C4-2B (cell line): ENCODE data around the gene RGS7BP.

Experiments
- H3K27ac ChIP-seq: fragments of 450-650 bp; 2 replicates; pipeline ENCODE4 v1.5.1; 2017
- CTCF ChIP-seq: fragments of 450-650 bp; conservative IDR thresholded peaks from 2 replicates; pipeline ENCODE4 v1.5.1; 2017; ENCODE audit warnings: mild to moderate bottlenecking
- ZFX ChIP-seq: fragments of 450-650 bp; IDR thresholded peaks from 2 replicates; pipeline ENCODE4 v1.6.1; 2017

The RGS7BP gene

GRCh38 chr5:64585646-64586045, 79.8 kb downstream of the RGS7BP start:
- H3K27ac ChIP-seq: no peak overlapping the region
- TF ChIP-seq ZFX: no peak
- no peak for TF ChIP-seq CTCF

GRCh38 chr5:64587370-64587769, 81.6 kb downstream of the RGS7BP start:
- TF ChIP-seq ZFX (no peak), CTCF (no peak)
- H3K27ac ChIP-seq: no peak overlapping the region

GRCh38 chr5:64592730-64593341, 87.0 kb downstream of the RGS7BP start:
- TF ChIP-seq CTCF (no peak), ZFX (no peak)
- H3K27ac ChIP-seq: no peak overlapping the region

- H3K27ac ChIP-seq: no peak overlapping the region
- TF ChIP-seq ZFX (no peak), CTCF (no peak)
Measured at GRCh38 chr5:64594025-64594424, 88.2 kb downstream of the RGS7BP start.

- H3K27ac ChIP-seq: no peak overlapping the region
- no peak for TF ChIP-seq ZFX
- TF ChIP-seq CTCF: no peak
Measured at GRCh38 chr5:64594601-64595000, 88.8 kb downstream of the RGS7BP start.

GRCh38 chr5:64595031-64595855, 89.4 kb downstream of the RGS7BP start:
- H3K27ac ChIP-seq: no peak overlapping the region
- TF ChIP-seq CTCF (peak; percentile 52), ZFX (no peak)

- H3K27ac ChIP-seq: no peak overlapping the region
- TF ChIP-seq ZFX (no peak), CTCF (no peak)
Measured at GRCh38 chr5:64599226-64599625, 93.4 kb downstream of the RGS7BP start.
